Ectodermal cell (in vitro differentiated cells): ENCODE results near the gene CSKMT. TPM values are rescaled to one million over a fixed set of nuclear protein-coding genes. Genes with fewer than 3 reads are reported as not detected.
A peak's percentile ranks its signal among the peaks of the same experiment; 100 is the strongest.
"Not testable (repeated sequence)": the region's sequence is repeated elsewhere in the genome, so short reads cannot be mapped to it uniquely, and the experiment has no call there.

ENCODE experiments used
- H3K27ac ChIP-seq: 2 replicates; pipeline ENCODE4 v1.7.0; 2013; ENCODE audit warnings: mild to moderate bottlenecking, low read depth, low read length; ENCODE audit not compliant: insufficient read depth, poor library complexity, severe bottlenecking
- H3K27me3 ChIP-seq: 2 replicates; pipeline ENCODE4 v1.7.0; 2013; ENCODE audit warnings: mild to moderate bottlenecking, low read length; ENCODE audit not compliant: insufficient read depth, control insufficient read depth, poor library complexity, severe bottlenecking
- H3K36me3 ChIP-seq: one replicate; pipeline ENCODE4 v1.7.0; 2013; ENCODE audit warnings: low read length; ENCODE audit not compliant: control insufficient read depth, insufficient read depth
- H3K4me1 ChIP-seq: one replicate; pipeline ENCODE4 v1.7.0; 2013; ENCODE audit warnings: low read length; ENCODE audit not compliant: control insufficient read depth, insufficient read depth
- H3K4me3 ChIP-seq: 2 replicates; pipeline ENCODE4 v1.7.0; 2013; ENCODE audit warnings: low read depth, low read length, control low read depth; ENCODE audit not compliant: insufficient read depth
- H3K9me3 ChIP-seq: 2 replicates; pipeline ENCODE4 v1.7.0; 2013; ENCODE audit warnings: mild to moderate bottlenecking, low read length, moderate library complexity; ENCODE audit not compliant: control insufficient read depth
- WGBS, 2 experiments: methylation state at CpG; one replicate each; pipeline ENCODE4 v1.1.7; 2013; ENCODE audit warnings: missing lambda C conversion rate in 2 of 2; 5-methylcytosine and 5-hydroxymethylcytosine counted together
- polyA plus RNA-seq, 4 experiments: library from polyadenylated mRNA; stranded (reverse); fragments of 50-300 nt; gene quantifications; one replicate each; pipeline ENCODE4 v1.2.3, GENCODE V29; 2013

The CSKMT gene, protein sequence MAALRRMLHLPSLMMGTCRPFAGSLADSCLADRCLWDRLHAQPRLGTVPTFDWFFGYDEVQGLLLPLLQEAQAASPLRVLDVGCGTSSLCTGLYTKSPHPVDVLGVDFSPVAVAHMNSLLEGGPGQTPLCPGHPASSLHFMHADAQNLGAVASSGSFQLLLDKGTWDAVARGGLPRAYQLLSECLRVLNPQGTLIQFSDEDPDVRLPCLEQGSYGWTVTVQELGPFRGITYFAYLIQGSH
- polyA plus RNA-seq (2013, experiment 1 of 4) = 50.4 TPM
- polyA plus RNA-seq (2013, experiment 2 of 4) = 51.7 TPM
- 181 TPM for polyA plus RNA-seq (2013, experiment 3 of 4)
- 111 TPM for polyA plus RNA-seq (2013, experiment 4 of 4)

DNA sequence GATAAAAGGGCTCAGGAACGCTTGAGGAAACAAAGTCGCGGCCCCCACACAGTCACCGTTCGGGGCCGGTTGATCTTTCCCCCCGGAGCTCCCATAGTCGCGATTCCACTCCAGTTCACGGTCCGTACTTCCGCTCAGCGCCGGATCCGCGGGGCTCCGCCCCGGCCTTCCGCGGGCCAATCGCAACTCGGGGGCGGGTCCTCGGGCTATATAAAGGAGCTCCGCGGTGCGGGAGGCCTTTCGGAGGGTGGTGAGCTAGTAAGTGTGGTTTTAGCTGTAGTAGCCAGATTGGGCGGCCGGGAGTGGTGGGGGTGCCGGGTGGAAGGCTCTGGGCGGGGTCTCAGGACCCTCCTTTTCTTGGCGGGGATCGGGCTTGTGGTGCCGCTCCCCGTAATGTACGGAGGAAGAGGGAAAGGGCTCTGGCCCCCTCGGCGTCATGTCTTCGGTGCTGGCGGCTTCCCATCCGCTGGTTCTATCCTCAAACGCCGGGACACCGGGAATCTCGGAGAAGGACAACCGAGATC lies at the start of gene CSKMT, which contains the start of gene C11orf98:
Gene CSKMT, plus strand, starts transcription at position 238 of the 524 bp plus-strand sequence. CDS start 568 bp downstream, outside the sequence.
Gene C11orf98, minus strand, starts transcription at position 136 of the 524 bp plus-strand sequence. Its CDS starts 41 bp downstream, at position 95.
- no peaks in the 10 kb centered on the region for H3K27me3 ChIP-seq
- WGBS, 2 experiments = 0 to 1% methylated on average over 47 of the region's 47 CpGs
- H3K4me1 ChIP-seq = peaks cover 14% of the 10 kb centered on the region
- peaks cover 8% of the 10 kb centered on the region for H3K36me3 ChIP-seq
- peak within 1 kb of the TSS; percentile 90 for H3K27ac ChIP-seq
- no peaks in the 10 kb centered on the region for H3K9me3 ChIP-seq
- H3K4me3 ChIP-seq = peak within 1 kb of the TSS; percentile 97

DNA sequence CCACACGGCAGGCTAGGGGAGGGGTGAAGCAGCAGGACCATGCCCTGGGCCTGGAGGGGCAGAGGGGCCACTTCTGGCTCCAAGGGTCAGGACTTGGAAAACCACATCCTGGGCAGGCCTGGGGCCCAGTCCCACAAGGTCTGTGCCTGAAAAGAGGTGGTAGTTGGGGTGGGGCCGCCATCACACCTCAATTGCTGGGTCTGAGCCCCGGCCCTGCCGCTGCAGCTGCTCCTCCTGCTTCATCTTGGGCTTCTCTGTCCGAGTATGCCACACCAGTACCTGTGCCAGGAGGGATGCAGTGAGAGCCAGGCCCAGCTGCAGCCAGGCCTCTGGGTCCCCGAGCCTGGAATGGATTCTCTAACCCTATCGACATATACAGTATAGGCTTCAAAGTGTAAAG lies 49.6 kb upstream of the CSKMT start:
- peaks cover 6% of the 10 kb centered on the region for H3K27me3 ChIP-seq
- H3K4me3 ChIP-seq = no peak overlapping the region
- H3K4me1 ChIP-seq = peaks cover 14% of the 10 kb centered on the region
- H3K27ac ChIP-seq = no peak overlapping the region
- no peaks in the 10 kb centered on the region for H3K9me3 ChIP-seq
- WGBS, 2 experiments = 92 to 97% methylated on average over 7 of the region's 7 CpGs
- no peaks in the 10 kb centered on the region for H3K36me3 ChIP-seq

DNA sequence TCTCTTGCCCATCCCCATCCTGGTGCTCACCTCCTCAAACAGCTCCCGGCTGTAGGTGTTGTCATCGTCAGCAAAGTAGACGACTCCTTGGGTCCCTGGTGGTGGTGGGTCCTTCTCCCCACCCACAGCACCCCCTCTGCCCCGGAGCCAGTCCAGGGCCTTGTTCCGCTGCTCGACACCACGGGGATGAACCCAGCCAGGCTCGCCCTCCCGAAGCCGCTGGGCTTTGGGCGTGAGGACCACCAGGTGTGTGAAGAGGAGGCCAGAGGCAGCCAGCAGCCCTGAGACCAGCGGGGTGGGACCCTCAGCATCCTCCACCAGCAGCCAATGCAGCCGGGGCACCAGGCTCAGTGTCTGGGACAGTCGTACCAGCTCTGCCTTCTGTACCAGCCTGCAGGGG lies 48.2 kb upstream of the CSKMT start:
- H3K4me3 ChIP-seq, H3K27me3 ChIP-seq, H3K36me3 ChIP-seq, H3K9me3 ChIP-seq, H3K4me1 ChIP-seq, H3K27ac ChIP-seq: not testable (repeated sequence)
- 95 to 98% methylated on average over 14 of the region's 14 CpGs for WGBS, 2 experiments

DNA sequence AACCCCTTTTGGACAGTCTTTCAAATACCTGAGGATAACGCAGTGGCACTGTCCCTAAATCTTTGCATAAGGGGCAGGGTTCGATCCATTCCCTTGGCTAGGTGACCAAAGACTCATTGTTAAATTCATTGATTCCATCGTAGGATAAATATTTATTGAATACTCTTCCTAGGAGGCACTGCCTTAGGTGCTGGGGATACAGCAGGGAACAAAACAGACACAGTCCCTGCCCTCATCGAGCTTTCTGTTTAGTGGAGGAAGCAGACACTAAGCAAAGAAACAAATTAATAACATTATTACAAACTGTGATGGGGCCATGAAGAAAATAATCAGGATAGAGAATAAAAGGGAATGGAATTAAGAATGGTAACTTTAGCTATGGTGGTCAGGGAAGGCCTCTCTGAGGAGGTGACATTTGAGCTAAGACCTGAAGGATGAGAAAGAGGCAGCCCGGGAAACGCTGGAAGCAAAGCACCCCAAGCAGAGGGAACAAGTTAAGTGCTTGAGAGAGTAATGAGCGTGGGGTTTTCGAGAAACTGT lies 44.0 kb upstream of the CSKMT start:
- H3K4me1 ChIP-seq = peaks cover 10% of the 10 kb centered on the region
- H3K4me3 ChIP-seq = peak overlapping the region; percentile 69
- no peaks in the 10 kb centered on the region for H3K27me3 ChIP-seq
- H3K27ac ChIP-seq = peak overlapping the region; percentile 65
- no peaks in the 10 kb centered on the region for H3K9me3 ChIP-seq
- WGBS, 2 experiments = 35 to 44% methylated on average over 7 to 8 of the region's 8 CpGs
- peaks cover 7% of the 10 kb centered on the region for H3K36me3 ChIP-seq

DNA sequence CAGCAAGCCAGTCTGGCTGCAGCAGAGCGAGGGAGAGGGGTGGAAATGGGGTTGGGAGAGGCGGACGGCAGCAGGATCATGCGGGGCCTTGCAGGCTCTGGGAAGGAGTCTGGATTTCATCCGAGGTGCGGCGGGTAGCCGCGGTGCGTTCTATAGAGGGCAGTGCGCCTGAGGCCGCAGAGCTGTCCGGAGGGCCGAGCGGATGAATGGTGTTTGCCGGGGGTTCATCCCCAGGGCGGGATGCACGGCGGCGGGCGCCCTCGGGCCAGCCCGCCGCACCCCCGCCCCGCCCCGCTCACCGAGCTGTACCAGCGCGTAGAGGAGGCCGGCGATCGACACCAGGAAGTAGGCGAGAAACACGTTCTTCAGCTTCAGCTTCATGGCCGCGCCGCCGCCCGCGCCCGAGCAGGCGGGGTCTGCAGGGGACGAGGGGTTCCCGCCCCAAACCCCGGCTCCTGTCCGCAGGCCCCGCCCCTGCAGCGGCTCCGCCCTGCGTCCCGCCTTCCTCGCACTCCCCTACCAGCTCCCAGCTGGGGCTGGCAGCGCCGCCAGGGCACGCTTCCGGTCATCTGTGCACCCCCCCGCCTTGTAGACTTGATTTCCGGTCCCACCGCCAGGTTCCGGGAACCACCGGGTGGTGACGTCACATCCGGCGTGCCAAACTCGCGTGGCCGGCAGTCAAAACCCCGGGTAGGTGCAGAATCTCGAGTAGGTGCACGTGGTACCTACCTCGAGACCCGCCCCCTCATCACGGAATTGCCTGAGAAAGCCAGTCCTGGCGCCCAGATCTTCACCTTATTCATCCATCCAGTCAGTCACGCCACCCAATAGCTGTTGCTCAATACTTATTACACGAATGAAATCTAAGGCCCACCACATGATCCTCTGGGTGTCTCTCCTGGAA lies 43.3 kb upstream of the CSKMT start, which contains the start of gene B3GAT3:
Gene B3GAT3, minus strand, starts transcription at position 420 of the 904 bp plus-strand sequence. Its CDS starts 39 bp downstream, at position 381.
- H3K9me3 ChIP-seq = no peaks in the 10 kb centered on the region
- H3K36me3 ChIP-seq = peaks cover 13% of the 10 kb centered on the region
- 2 to 3% methylated on average over 77 of the region's 77 CpGs for WGBS, 2 experiments
- no peaks in the 10 kb centered on the region for H3K27me3 ChIP-seq
- H3K27ac ChIP-seq = peak within 1 kb of the TSS; percentile 66
- peaks cover 10% of the 10 kb centered on the region for H3K4me1 ChIP-seq
- peak within 1 kb of the TSS; percentile 69 for H3K4me3 ChIP-seq

DNA sequence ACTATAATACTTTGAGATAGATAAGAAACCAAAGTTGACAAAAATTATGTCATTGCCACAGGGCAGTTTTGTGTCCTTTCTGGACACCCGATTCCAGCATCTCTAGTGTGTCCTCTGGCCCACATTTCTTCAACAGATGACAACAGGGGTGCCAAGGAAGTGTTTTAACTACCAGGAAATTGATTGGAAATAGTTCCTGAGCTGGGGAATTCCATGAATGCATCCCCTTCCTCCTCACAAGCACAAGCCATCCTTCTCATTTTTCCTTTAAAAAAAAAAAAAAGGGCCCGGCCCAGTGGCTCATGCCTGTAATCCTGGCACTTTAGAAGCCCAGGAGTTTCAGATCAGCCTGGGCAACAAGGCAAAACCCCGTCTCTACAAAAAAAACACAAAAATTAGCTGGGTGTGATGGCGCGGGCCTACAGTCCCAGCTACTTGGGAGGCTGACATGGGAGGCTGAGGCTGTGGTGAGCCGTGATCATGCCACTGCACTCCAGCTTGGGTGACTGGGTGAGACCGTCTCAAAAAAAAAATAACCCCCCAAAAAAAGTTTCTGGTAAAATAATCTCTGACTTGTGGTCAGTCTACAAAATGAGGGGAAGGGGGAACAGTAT lies 42.5 kb upstream of the CSKMT start:
- peak overlapping the region; percentile 66 for H3K27ac ChIP-seq
- H3K4me1 ChIP-seq = peaks cover 10% of the 10 kb centered on the region
- H3K27me3 ChIP-seq = no peaks in the 10 kb centered on the region
- WGBS, 2 experiments = 90 to 92% methylated on average over 6 to 7 of the region's 7 CpGs
- H3K9me3 ChIP-seq = no peaks in the 10 kb centered on the region
- H3K36me3 ChIP-seq = peaks cover 19% of the 10 kb centered on the region
- no peak overlapping the region for H3K4me3 ChIP-seq

DNA sequence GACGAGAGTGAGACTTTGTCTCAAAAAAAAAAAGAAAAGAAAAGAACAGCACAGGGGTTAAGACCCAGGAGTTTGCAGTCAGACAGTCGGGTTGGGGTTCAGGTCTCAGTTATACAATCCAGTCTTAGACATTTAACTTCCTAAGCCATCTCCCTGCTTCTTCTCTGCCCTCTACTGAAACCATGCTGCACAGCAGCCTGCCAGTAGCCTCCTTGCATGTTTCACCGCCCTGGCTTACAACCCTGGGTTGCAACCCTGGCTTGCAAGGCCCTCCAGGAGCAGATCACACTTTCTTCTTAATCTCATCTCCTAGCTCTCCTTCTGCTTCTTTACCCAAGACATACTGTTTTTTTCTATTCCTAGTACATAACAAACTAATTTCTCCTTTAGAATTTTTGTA lies 37.4 kb upstream of the CSKMT start:
- Histone ChIP-seq H3K4me1 (no peaks in the 10 kb centered on the region), H3K9me3 (no peaks in the 10 kb centered on the region), H3K36me3 (peaks cover 63% of the 10 kb centered on the region), H3K4me3 (no peak overlapping the region), H3K27me3 (no peaks in the 10 kb centered on the region), H3K27ac (no peak overlapping the region)
- whole genome bisulfite sequencing, 2 experiments = 91 to 92% methylated on average over 3 of the region's 3 CpGs

DNA sequence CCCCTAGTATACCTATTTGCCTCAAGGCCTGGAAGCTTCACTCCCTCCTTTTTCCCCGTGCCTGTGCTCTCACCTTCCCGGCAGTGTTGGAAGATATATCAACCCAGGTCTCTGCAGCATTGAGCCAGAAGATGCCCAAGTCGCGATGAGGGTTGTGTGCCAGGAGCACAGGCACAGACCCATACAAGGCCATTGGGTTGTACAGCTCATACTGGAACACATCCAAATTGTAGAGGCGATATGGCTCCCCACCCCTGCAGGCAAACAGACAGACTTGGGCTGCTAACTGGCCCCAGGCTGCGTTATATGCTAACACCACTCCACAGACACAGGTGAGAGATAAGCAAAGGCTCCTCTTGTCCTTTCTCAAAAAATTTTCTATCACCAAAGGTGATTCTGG lies 32.6 kb upstream of the CSKMT start:
- no peaks in the 10 kb centered on the region for H3K4me1 ChIP-seq
- WGBS, 2 experiments = 95 to 96% methylated on average over 6 of the region's 6 CpGs
- no peak overlapping the region for H3K4me3 ChIP-seq
- no peak overlapping the region for H3K27ac ChIP-seq
- no peaks in the 10 kb centered on the region for H3K9me3 ChIP-seq
- no peaks in the 10 kb centered on the region for H3K27me3 ChIP-seq
- H3K36me3 ChIP-seq = peaks cover 79% of the 10 kb centered on the region

DNA sequence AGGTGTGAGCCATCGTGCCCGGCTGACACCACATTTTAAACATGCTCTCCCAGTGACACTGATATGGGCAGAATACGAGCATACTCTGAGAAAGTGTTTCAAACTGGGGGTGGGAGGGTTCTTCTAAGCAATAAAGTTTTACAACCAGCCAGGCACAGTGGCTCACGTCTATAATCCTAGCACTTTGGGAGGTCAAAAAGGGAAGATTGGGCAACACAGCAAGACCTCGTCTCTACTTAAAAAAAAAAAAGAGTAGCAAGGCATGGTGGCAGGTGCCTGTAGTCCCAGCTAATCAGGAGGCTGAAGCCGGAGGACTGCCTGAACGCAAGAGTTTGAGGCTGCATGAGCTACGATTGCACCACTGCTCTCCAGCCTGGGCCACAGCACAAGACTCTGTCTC lies 20.9 kb upstream of the CSKMT start:
- Histone ChIP-seq H3K36me3 (peaks cover 11% of the 10 kb centered on the region), H3K4me1 (no peaks in the 10 kb centered on the region), H3K9me3 (no peaks in the 10 kb centered on the region), H3K27me3 (no peaks in the 10 kb centered on the region), H3K27ac (no peak overlapping the region), H3K4me3 (no peak overlapping the region)
- WGBS, 2 experiments = 94 to 96% methylated on average over 8 of the region's 8 CpGs
